ENCODE measurements around the gene DDX25. TPM values are rescaled to one million over a fixed set of nuclear protein-coding genes. Genes with fewer than 3 reads are reported as not detected.

The DDX25 gene
- total RNA-seq, 1 experiment from 2014 or later: 0.39 TPM

DNA sequence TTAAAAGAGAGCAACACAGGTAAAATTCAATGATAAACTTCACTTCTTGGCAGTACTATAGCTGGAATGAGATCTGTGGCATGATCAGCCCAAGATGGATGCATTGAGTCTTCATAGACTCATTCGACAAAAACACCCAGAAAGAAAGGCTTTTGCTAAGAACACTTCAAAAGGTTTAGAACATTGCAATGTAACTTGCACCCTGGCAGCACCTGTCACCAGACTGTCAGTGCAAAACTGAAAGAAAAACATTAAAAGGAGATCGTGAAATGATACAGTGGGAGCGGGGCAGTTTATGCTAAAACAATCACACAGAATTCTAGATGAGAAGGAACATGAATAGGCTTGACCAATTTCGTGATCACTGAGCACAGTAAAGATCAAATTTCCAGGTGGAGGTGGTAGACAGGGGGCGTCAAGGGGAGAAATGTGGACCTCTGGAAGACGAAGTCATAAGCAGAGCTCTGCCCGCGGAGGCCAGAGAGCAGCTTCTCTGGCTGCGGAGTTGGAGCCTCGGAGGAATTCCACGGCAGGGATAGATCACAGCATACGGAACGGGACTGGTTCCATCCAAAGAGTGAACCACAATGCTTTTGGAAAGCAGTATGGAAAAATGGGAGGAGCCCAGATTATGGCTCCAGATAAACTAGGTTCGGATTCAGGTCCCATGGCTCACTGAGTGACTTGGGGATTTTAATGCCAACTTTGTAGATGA, 53.5 kb downstream of the DDX25 start:
- Histone ChIP-seq H3K9me3 (ENCODE audit: low read depth, low read length, poor library complexity, severe bottlenecking) (peaks cover 3% of the 10 kb centered on the region), H3K36me3 (ENCODE audit: insufficient read depth, low read length, poor library complexity, severe bottlenecking) (no peaks in the 10 kb centered on the region), H3K27me3 (replicated peaks; ENCODE audit: insufficient read depth, low read depth, low read length, poor library complexity) (no peaks in the 10 kb centered on the region), H3K4me1 (ENCODE audit: insufficient read depth, low read length, poor library complexity, severe bottlenecking) (no peaks in the 10 kb centered on the region), H3K27ac (ENCODE audit: low read depth, low read length, poor library complexity, severe bottlenecking) (no peak overlapping the region), H3K4me3 (ENCODE audit: low read depth, low read length, poor library complexity, severe bottlenecking) (no peak overlapping the region)
- DNase-seq (ENCODE audit: low spot score): no peak
- ChIA-PET POLR2A (ENCODE audit: low non-redundant PET) (no interaction called here), CTCF (no interaction called here)
- TF ChIP-seq, protein P1, sequence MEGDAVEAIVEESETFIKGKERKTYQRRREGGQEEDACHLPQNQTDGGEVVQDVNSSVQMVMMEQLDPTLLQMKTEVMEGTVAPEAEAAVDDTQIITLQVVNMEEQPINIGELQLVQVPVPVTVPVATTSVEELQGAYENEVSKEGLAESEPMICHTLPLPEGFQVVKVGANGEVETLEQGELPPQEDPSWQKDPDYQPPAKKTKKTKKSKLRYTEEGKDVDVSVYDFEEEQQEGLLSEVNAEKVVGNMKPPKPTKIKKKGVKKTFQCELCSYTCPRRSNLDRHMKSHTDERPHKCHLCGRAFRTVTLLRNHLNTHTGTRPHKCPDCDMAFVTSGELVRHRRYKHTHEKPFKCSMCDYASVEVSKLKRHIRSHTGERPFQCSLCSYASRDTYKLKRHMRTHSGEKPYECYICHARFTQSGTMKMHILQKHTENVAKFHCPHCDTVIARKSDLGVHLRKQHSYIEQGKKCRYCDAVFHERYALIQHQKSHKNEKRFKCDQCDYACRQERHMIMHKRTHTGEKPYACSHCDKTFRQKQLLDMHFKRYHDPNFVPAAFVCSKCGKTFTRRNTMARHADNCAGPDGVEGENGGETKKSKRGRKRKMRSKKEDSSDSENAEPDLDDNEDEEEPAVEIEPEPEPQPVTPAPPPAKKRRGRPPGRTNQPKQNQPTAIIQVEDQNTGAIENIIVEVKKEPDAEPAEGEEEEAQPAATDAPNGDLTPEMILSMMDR (conservative IDR thresholded peaks at IDR 0.05; ENCODE audit: low read depth, low read length): no peak
- TF ChIP-seq EZH2 (IDR thresholded peaks at IDR 0.05; ENCODE audit: borderline replicate concordance, low read depth, low read length, poor library complexity, severe bottlenecking): no peak
- no TSS peak for BruUV-seq (replicated peaks)
- intact Hi-C loops (cut with micrococcal nuclease; ENCODE audit: unreplicated experiment): no loop called here

DNA sequence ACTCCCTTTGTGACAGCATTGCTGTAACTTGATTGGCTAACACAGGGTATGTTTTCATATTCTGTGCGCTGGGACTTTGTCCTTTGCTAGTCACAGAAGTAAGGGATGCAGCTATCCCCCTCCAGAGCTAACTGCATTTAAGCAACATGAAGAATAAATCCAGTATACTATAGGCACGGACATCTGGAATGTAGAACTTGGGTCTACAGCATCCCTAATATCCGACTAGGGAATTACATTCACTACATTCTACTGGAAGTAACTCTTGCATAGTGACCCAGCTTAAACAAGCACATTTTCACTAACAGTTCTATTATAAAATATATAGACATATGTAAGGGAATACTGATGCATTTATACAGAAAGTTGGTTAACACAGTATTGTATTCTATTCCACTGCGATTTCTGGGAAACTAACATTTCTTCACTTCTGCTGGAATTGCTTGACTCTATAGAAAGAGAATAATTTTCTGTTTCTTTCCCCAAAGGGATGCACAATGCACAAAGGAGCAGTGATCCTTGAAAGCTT, 54.6 kb downstream of the DDX25 start:
- peaks cover 3% of the 10 kb centered on the region for H3K9me3 ChIP-seq (ENCODE audit: low read depth, low read length, poor library complexity, severe bottlenecking)
- no peak overlapping the region for H3K4me3 ChIP-seq (ENCODE audit: low read depth, low read length, poor library complexity, severe bottlenecking)
- no peak for DNase-seq (ENCODE audit: low spot score)
- intact Hi-C loops (cut with micrococcal nuclease; ENCODE audit: unreplicated experiment): no loop called here
- no peaks in the 10 kb centered on the region for H3K4me1 ChIP-seq (ENCODE audit: insufficient read depth, low read length, poor library complexity, severe bottlenecking)
- H3K36me3 ChIP-seq (ENCODE audit: insufficient read depth, low read length, poor library complexity, severe bottlenecking): no peaks in the 10 kb centered on the region
- H3K27ac ChIP-seq (ENCODE audit: low read depth, low read length, poor library complexity, severe bottlenecking): no peak overlapping the region
- ChIA-PET CTCF (no interaction called here), POLR2A (ENCODE audit: low non-redundant PET) (no interaction called here)
- TF ChIP-seq, protein P1 (conservative IDR thresholded peaks at IDR 0.05; ENCODE audit: low read depth, low read length): no peak
- no peak for TF ChIP-seq EZH2 (IDR thresholded peaks at IDR 0.05; ENCODE audit: borderline replicate concordance, low read depth, low read length, poor library complexity, severe bottlenecking)
- no TSS peak for BruUV-seq (replicated peaks)
- H3K27me3 ChIP-seq (replicated peaks; ENCODE audit: insufficient read depth, low read depth, low read length, poor library complexity): no peaks in the 10 kb centered on the region

DNA sequence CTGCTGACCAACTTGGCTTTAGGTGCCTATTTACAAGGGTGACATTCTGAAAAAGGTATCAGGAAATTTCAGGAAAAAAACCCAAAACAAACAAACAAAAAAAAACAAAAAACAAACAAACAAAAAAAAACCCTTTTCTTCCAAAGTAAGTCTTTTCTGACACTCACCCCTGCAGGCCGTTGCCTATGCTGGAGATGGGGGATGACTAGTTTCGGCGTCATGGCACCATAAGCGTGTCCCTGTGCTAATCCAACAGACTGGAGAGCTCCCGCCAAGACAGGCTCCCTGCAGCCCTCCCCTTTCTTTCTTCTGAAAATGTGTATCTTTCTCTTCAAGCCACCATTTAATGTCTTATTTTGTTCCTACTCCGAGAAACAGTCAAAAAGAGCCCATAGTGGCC, 55.2 kb downstream of the DDX25 start:
- Histone ChIP-seq H3K27ac (ENCODE audit: low read depth, low read length, poor library complexity, severe bottlenecking) (no peak overlapping the region), H3K9me3 (ENCODE audit: low read depth, low read length, poor library complexity, severe bottlenecking) (peaks cover 3% of the 10 kb centered on the region), H3K4me1 (ENCODE audit: insufficient read depth, low read length, poor library complexity, severe bottlenecking) (peaks cover 2% of the 10 kb centered on the region), H3K4me3 (ENCODE audit: low read depth, low read length, poor library complexity, severe bottlenecking) (no peak overlapping the region), H3K27me3 (replicated peaks; ENCODE audit: insufficient read depth, low read depth, low read length, poor library complexity) (no peaks in the 10 kb centered on the region), H3K36me3 (ENCODE audit: insufficient read depth, low read length, poor library complexity, severe bottlenecking) (no peaks in the 10 kb centered on the region)
- no peak for DNase-seq (ENCODE audit: low spot score)
- ChIA-PET POLR2A (ENCODE audit: low non-redundant PET) (no interaction called here), CTCF (no interaction called here)
- TSS peak; percentile 20 for BruUV-seq (replicated peaks)
- intact Hi-C loops (cut with micrococcal nuclease; ENCODE audit: unreplicated experiment): no loop called here
- TF ChIP-seq, protein P1 (conservative IDR thresholded peaks at IDR 0.05; ENCODE audit: low read depth, low read length): no peak
- no peak for TF ChIP-seq EZH2 (IDR thresholded peaks at IDR 0.05; ENCODE audit: borderline replicate concordance, low read depth, low read length, poor library complexity, severe bottlenecking)

Data from A673 (cell line).